Measurements from ENCODE around the gene NRXN3. TPM values are rescaled to one million over a fixed set of nuclear protein-coding genes. Genes with fewer than 3 reads are reported as not detected.

The NRXN3 gene
- polyA plus RNA-seq, 3 donors = 0.22 to 0.46 (median 0.27) TPM

DNA sequence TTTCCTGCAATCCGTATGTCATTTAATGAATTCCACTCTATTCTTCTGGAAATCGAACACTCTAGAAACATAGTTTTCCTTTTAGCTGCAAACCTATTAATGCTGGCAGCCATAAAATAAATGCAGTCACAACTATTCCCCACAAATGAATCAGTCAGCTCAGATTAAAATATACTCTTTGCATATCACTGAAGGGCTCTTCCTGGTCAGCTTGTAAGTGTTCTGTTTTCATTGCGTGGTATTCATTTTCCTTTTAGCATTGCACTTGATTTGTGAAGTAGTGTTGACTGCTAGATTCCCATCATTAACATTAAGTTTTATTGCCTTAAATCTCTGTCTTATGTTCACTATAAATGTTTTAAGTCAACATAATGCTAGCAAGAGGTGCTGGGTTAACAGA lies 1355.2 kb downstream of the NRXN3 start:
- WGBS, 3 donors = 87 to 93% (median 92%) methylated on average over 3 of the region's 3 CpGs
- H3K27ac ChIP-seq (ENCODE audit: low read depth, low read length) = no peak overlapping the region

GRCh38 chr14:79528828-79529416 lies 1358.7 kb downstream of the NRXN3 start:
- 81 to 85% (median 83%) methylated on average over 15 to 16 of the region's 16 CpGs for WGBS, 3 donors
- H3K27ac ChIP-seq (ENCODE audit: low read depth, low read length) = no peak overlapping the region

- H3K27ac ChIP-seq (ENCODE audit: low read depth, low read length) = no peak overlapping the region
- WGBS, 3 donors = 88 to 100% (median 92%) methylated on average over 1 of the region's 1 CpG
Measured at GRCh38 chr14:79530555-79530954, 1360.4 kb downstream of the NRXN3 start.

GRCh38 chr14:79534703-79535353 lies 1364.7 kb downstream of the NRXN3 start:
- 20 to 63% (median 57%) methylated on average over 8 of the region's 8 CpGs for WGBS, 3 donors
- no peak overlapping the region for H3K27ac ChIP-seq (ENCODE audit: low read depth, low read length)

DNA sequence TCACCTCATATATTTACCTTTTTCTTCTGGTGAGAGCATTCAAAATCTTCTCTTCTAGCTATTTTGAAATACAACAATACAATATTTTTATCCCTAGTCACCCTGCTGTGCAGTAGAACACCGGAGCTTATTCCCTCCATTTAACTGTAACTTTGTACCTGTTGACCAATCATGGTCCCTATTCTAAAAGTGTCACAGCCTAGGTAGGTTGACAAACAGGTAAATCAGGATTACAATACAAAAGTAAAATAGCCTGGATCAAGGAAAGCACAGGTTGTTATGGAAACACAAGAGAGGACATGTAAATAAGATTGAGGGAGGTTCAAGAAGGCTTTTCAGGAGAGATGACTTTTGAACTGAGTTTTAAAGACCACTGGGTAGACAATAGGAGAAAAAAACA lies 1370.2 kb downstream of the NRXN3 start:
- 77 to 89% (median 88%) methylated on average over 1 of the region's 1 CpG for WGBS, 3 donors
- H3K27ac ChIP-seq (ENCODE audit: low read depth, low read length) = no peak overlapping the region

DNA sequence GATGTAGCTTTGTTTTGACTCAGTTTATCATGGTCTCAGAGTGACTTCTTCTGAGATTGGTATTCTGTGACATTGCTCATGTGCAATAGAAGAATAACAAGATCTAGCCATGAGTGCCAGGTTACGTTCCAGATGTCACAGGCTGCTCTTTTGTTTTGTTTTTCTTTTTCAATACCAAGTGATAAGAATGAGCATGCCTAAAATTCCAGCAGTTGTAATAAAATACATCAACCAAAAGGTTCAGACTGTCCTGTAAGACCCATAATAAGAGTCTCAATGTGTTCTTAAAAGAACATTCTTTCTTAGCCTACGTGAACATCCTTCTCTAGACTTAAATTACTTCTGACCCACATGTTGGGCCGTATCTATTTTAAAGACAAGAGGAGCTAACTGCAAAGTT lies 1371.9 kb downstream of the NRXN3 start:
- WGBS, 3 donors = 77 to 82% (median 78%) methylated on average over 3 of the region's 3 CpGs
- no peak overlapping the region for H3K27ac ChIP-seq (ENCODE audit: low read depth, low read length)

- no peak overlapping the region for H3K27ac ChIP-seq (ENCODE audit: low read depth, low read length)
- 38 to 96% (median 94%) methylated on average over 1 of the region's 1 CpG for WGBS, 3 donors
Measured at GRCh38 chr14:79543348-79543747, 1373.2 kb downstream of the NRXN3 start.

GRCh38 chr14:79543967-79544697 lies 1374.0 kb downstream of the NRXN3 start:
- 71 to 77% (median 75%) methylated on average over 7 of the region's 7 CpGs for WGBS, 3 donors
- H3K27ac ChIP-seq (ENCODE audit: low read depth, low read length) = no peak overlapping the region

DNA sequence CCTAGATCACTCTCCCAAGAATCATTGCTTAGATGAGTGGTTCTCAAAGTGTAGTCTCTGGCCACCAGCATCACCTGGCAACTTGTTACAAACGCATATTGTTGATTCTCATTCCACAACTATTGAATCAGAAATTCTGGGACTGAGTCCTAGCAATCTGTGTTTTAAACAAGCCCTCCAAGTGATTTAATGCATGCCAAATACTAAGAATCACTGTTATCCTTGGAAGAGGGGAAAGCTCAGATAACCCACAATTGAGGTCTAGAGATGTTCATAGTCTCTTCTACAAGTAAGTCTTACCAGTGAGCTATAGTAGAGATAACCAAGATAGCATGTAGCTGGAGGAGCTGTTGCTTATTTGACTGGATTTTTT lies 1374.5 kb downstream of the NRXN3 start:
- H3K27ac ChIP-seq (ENCODE audit: low read depth, low read length) = no peak overlapping the region
- WGBS, 3 donors = 73 to 83% (median 77%) methylated on average over 1 of the region's 1 CpG

GRCh38 chr14:79548836-79549235 lies 1378.7 kb downstream of the NRXN3 start:
- no peak overlapping the region for H3K27ac ChIP-seq (ENCODE audit: low read depth, low read length)
- 75 to 83% (median 81%) methylated on average over 1 of the region's 1 CpG for WGBS, 3 donors

- WGBS, 3 donors = 81 to 91% (median 87%) methylated on average over 5 of the region's 5 CpGs
- H3K27ac ChIP-seq (ENCODE audit: low read depth, low read length) = no peak overlapping the region
Measured at GRCh38 chr14:79549515-79549914, 1379.3 kb downstream of the NRXN3 start.

GRCh38 chr14:79551523-79551922 lies 1381.3 kb downstream of the NRXN3 start:
- WGBS, 3 donors = 76 to 85% (median 78%) methylated on average over 4 of the region's 4 CpGs
- H3K27ac ChIP-seq (ENCODE audit: low read depth, low read length) = no peak overlapping the region

DNA sequence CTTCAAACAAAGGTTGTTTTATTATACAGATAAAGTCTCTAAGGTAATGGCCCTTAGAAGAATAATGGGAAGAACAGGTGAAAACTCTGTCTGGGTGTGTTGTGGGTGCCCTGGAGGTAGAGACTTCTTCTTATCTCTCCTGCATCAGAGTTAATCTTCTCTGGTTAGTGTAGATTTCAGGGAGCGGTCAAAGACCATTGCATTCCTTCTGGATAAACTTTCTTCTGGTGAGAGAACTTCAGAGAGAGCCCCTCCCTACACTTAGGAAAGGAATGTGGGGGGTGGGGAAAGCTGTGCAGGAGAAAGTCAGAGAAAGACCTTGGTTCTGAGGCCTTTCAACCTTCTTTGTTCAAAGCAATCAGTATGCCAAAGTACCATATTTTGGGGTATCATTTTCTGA lies 1382.6 kb downstream of the NRXN3 start:
- no peak overlapping the region for H3K27ac ChIP-seq (ENCODE audit: low read depth, low read length)
- 74 to 92% (median 80%) methylated on average over 1 of the region's 1 CpG for WGBS, 3 donors

GRCh38 chr14:79554816-79555215 lies 1384.6 kb downstream of the NRXN3 start:
- no peak overlapping the region for H3K27ac ChIP-seq (ENCODE audit: low read depth, low read length)
- WGBS, 3 donors = 83 to 93% (median 84%) methylated on average over 3 of the region's 3 CpGs

DNA sequence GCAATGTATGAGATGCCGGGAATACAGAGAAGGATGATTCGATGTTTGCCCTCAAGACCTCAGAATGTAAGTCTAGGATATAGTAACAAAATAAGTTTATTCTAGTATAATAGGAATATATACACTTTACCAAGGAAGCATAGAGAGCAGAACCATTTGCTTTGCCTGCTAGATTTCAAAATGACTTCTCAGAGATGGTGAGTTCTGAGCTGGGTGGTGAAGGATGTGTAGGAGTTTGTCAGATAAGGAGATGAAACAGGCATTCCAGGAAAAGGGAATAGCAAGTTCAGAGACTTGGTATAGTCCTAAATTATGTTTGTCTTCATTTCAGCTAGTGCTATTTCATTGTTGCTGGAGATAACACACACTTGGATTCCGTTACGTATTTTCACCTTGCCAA lies 1385.3 kb downstream of the NRXN3 start:
- WGBS, 3 donors = 69 to 90% (median 89%) methylated on average over 4 of the region's 4 CpGs

DNA sequence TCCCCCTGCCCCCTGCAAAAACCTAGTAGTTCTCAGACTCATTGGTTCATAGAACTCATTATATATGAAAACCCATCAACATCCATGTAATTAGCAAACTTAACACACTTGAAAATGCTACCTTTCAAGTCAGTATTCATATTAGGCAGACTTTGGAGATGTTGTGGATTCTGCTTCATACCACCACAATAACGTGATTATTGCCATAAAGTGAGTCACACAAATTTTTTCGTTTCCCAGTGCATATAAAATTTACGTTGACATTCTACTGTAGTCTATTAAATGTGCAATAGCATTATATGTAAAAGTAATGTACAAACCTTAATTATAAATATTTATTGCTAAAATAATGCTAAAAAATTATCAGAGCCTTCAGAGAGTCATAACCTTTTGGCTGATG lies 1387.1 kb downstream of the NRXN3 start:
- WGBS, 3 donors = 76 to 84% (median 84%) methylated on average over 3 of the region's 3 CpGs
- no peak overlapping the region for H3K27ac ChIP-seq (ENCODE audit: low read depth, low read length)

More for the DNA sequence above, 1385.3 kb downstream of the NRXN3 start:
- no peak overlapping the region for H3K27ac ChIP-seq (ENCODE audit: low read depth, low read length)

DNA sequence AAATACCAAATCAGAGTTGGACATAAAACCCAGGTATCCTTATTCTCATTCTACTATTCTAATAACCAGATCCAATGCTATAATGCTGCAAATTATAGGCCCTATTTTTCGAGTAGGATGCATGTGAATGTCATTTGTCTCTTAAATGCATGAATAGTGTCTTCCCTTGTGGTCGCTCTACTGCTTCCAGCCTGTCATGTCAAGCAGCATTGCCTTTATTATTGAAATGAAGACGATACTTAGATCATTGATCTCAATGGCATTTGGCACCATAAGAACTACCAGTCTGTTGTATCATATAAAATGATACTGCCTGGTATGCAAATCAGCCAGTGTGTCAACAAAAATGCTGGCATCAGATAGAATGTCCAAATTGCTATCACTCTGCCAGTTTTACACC lies 1392.0 kb downstream of the NRXN3 start:
- WGBS, 3 donors = 86 to 94% (median 87%) methylated on average over 3 of the region's 3 CpGs
- no peak overlapping the region for H3K27ac ChIP-seq (ENCODE audit: low read depth, low read length)

DNA sequence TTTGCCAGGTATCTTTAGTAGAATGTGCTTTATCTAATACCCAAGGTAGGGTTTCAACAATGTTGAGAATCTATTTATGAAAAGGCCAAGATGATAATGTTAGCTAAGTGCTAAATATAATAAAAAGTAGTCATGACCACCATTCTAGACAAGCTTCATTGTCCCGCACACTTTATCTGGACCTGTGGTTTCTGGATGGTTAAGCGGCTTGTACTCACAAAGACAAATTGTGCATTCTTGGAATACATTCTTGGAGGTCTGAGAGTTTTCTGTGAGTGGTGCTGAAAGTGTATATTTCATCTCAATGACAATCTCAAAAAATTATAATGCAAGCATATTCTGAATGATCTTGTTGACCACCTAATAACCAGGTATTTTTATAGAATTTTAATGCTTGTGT lies 1394.2 kb downstream of the NRXN3 start:
- no peak overlapping the region for H3K27ac ChIP-seq (ENCODE audit: low read depth, low read length)
- 76 to 97% (median 89%) methylated on average over 2 of the region's 2 CpGs for WGBS, 3 donors

- WGBS, 3 donors = 88 to 94% (median 90%) methylated on average over 5 of the region's 5 CpGs
- H3K27ac ChIP-seq (ENCODE audit: low read depth, low read length) = no peak overlapping the region
Measured at GRCh38 chr14:79567306-79567705, 1397.1 kb downstream of the NRXN3 start.

GRCh38 chr14:79568594-79568993 lies 1398.4 kb downstream of the NRXN3 start:
- WGBS, 3 donors = 75 to 91% (median 86%) methylated on average over 1 of the region's 1 CpG
- H3K27ac ChIP-seq (ENCODE audit: low read depth, low read length) = no peak overlapping the region

Measured in adipose tissue (tissue), 3 donors.